GM23338 (cell line): ENCODE results near the gene SLC20A1.

Experiments used
- CREB1 ChIP-seq: fragments of 250-450 bp; sonication (Bioruptor Pico); IDR thresholded peaks from 2 replicates; pipeline ENCODE4 v1.5.0; 2020; ENCODE audit warnings: low read depth, mild to moderate bottlenecking, moderate library complexity
- EZH2 ChIP-seq: fragments of 200-600 bp; sonication (generic); IDR thresholded peaks from one replicate; pipeline ENCODE4 v1.8.0; 2017; ENCODE audit warnings: antibody characterized with exemption, mild to moderate bottlenecking, low read depth; ENCODE audit not compliant: unreplicated experiment
- EZH2phosphoT487 ChIP-seq: fragments of 200-600 bp; sonication (generic); IDR thresholded peaks from one replicate; pipeline ENCODE4 v1.8.1; 2018; ENCODE audit warnings: antibody characterized with exemption; ENCODE audit not compliant: unreplicated experiment
- POLR2AphosphoS5 ChIP-seq: IDR thresholded peaks from 2 replicates; pipeline ENCODE4 v1.6.1; 2016; ENCODE audit warnings: antibody characterized with exemption, low read depth
- TF ChIP-seq, protein P1 (sequence below), 2 experiments: fragments of 200-600 bp in 1 of 2; sonication (generic) in 1 of 2; conservative IDR thresholded peaks; 2 replicates each; pipeline versions ENCODE4 v1.5.1 to v1.6.1; 2016 to 2017; ENCODE audit warnings: antibody characterized with exemption in 2 of 2, low read depth in 2 of 2, mild to moderate bottlenecking in 2 of 2, moderate library complexity in 1 of 2
- TF ChIP-seq, protein P2 (sequence below): IDR thresholded peaks from 2 replicates; pipeline ENCODE4 v1.6.1; 2016; ENCODE audit warnings: antibody characterized with exemption

DNA sequence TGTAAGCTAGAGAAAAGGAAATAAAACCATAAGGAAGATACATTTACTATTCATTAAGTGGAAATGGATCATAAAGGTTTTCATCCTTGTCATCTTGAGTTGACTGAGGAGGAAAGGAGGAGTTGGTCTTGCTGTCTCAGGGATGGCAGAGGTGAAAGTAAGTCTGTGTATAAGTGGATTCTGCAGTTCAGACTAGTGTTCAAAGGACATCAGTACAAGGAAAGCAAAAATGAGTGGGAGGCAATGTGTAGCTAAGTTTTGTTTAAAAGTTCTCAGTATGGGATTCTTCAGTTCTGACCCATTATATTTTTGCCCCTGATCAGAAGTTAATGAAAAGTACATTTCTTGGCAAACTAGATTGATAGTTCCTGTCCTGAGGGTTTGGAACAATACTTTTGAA lies 18.9 kb downstream of the SLC20A1 start:
- TF ChIP-seq EZH2phosphoT487 (no peak), CREB1 (CRISPR knock-in tag) (no peak), EZH2 (no peak), POLR2AphosphoS5 (no peak)
- TF ChIP-seq, protein P1, sequence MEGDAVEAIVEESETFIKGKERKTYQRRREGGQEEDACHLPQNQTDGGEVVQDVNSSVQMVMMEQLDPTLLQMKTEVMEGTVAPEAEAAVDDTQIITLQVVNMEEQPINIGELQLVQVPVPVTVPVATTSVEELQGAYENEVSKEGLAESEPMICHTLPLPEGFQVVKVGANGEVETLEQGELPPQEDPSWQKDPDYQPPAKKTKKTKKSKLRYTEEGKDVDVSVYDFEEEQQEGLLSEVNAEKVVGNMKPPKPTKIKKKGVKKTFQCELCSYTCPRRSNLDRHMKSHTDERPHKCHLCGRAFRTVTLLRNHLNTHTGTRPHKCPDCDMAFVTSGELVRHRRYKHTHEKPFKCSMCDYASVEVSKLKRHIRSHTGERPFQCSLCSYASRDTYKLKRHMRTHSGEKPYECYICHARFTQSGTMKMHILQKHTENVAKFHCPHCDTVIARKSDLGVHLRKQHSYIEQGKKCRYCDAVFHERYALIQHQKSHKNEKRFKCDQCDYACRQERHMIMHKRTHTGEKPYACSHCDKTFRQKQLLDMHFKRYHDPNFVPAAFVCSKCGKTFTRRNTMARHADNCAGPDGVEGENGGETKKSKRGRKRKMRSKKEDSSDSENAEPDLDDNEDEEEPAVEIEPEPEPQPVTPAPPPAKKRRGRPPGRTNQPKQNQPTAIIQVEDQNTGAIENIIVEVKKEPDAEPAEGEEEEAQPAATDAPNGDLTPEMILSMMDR (conservative IDR thresholded peaks at IDR 0.05; ENCODE audit: low read depth in 2 of 2) = no peak
- TF ChIP-seq, protein P2, sequence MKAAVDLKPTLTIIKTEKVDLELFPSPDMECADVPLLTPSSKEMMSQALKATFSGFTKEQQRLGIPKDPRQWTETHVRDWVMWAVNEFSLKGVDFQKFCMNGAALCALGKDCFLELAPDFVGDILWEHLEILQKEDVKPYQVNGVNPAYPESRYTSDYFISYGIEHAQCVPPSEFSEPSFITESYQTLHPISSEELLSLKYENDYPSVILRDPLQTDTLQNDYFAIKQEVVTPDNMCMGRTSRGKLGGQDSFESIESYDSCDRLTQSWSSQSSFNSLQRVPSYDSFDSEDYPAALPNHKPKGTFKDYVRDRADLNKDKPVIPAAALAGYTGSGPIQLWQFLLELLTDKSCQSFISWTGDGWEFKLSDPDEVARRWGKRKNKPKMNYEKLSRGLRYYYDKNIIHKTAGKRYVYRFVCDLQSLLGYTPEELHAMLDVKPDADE = no peak
